ES-I3 (cell line): ENCODE results near the gene IRX5.

Experiments
- H3K36me3 ChIP-seq: 2 replicates; pipeline ENCODE4 v1.6.1; 2013; ENCODE audit warnings: mild to moderate bottlenecking, low read length, control low read depth, moderate library complexity; ENCODE audit not compliant: insufficient read depth
- H3K4me1 ChIP-seq: 2 replicates; pipeline ENCODE4 v1.6.1; 2013; ENCODE audit warnings: mild to moderate bottlenecking, control low read depth, low read length; ENCODE audit not compliant: insufficient read depth
- H3K9ac ChIP-seq: 2 replicates; pipeline ENCODE4 v1.6.1; 2013; ENCODE audit warnings: low read depth, mild to moderate bottlenecking, low read length, moderate library complexity
- H3K9me3 ChIP-seq: 2 replicates; pipeline ENCODE4 v1.6.1; 2013; ENCODE audit warnings: mild to moderate bottlenecking, low read length, moderate library complexity; ENCODE audit not compliant: control insufficient read depth, insufficient read depth

Gene IRX5

DNA sequence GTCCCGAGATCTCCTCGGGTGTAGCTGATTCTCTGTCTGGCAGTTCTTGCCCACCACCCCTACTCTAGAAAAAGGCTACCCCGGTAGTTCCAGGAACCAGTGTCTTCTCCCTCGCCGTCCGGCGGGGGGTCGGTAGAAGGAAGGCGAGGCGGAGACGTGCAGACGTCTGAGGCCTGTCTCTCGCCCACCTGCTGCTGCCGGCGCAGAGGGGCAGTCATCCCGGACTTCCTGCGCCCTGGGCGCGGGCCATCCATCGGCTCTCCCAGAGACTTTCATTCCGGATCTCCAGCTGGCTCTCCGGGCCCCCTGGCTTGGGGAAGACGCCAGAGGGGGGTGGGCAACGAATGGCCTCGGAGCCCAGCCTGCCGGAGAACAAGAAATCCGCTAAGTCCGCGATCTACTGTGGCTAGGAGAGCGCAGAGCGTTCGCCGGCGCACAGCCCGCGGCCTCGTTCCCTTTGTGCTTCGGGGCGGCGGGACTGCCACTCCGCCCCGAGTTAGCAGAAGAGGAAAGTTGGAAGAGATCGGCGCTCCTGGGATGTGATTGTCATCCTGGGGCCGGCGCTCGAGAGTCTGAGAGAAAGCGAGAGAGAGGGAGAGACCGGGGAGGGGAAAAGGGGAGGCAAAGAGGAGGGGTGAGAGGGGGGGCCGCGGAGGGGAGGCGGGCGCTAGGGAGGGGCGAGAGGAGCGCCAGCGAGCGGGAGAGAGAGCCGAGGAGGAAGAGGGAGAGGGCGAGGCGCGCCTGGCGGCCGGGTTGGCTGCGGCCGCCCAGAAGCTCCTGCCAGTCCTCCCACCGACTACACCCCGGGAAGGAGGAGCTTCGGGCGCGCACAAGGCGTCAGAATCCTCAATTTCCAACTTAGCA lies at the start of gene IRX5:
Gene IRX5 (plus strand): TSS at position 861 of the 864 bp plus-strand sequence. CDS start 334 bp downstream, outside the sequence.
- Histone ChIP-seq H3K36me3 (no peaks in the 10 kb centered on the region), H3K4me1 (no peaks in the 10 kb centered on the region; the same call in none of the 2 replicates), H3K9ac (peak within 1 kb of the TSS; percentile 80), H3K9me3 (no peaks in the 10 kb centered on the region)

DNA sequence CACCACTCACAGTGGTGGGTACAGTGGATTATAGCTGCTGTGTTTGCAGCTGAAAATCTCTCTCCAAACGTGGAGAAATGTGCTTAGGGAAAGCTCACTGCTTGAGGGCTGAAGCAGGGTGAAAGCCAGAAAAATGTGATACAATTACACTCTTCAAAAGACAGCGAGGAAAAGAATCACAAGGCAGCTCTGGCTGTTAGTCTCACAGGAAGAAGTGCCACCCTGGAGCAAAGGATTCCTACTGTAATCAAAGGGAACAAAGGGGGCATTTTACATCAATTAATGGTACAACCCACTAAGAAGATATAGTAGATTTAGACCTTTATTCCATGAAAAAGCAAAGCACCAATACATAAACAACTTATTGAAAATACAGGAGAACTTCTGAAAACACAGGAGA lies 48.1 kb upstream of the IRX5 start:
- Histone ChIP-seq H3K36me3 (no peaks in the 10 kb centered on the region), H3K4me1 (no peaks in the 10 kb centered on the region), H3K9me3 (no peaks in the 10 kb centered on the region; the same call in 1 of the 2 replicates), H3K9ac (no peak overlapping the region)

DNA sequence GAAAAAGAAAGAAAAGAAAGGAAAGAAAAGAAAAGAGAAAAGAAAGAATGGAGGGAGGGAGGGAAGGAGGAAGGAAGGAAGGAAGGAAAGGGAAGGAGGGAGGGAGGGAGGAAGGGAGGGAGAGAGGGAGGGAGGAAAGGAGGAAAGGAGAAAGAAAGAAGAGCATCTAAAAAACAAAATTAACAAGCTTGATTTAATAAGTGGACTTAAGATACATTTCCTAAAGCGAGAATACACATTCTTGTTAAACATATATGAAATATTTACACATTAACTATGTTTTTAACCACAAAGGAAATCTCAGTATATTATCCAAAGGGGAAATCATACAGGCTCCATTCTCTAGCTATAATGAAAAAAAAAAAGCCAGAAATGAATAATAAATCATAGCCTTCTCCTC lies 47.3 kb upstream of the IRX5 start:
- H3K9ac ChIP-seq = no peak overlapping the region
- no peaks in the 10 kb centered on the region; the same call in 1 of the 2 replicates for H3K9me3 ChIP-seq
- no peaks in the 10 kb centered on the region for H3K4me1 ChIP-seq
- no peaks in the 10 kb centered on the region for H3K36me3 ChIP-seq

DNA sequence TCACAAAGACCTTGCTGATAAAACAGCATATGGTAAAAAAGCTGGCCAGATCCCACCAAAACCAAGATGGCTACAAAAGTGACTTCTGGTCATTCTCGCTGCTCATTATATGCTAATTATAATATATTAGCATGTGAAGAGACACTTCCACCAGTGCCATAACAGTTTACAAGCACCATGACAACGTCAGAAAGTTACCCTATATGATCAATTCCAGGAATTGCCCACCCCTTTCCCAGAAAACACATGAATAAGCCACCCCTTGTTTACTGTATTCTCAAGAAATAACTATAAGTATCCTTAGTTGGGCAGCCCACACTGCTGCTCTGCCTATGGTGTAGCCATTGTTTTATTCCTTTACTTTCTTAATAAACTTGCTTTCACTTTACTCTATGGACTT lies 44.6 kb upstream of the IRX5 start:
- Histone ChIP-seq H3K9ac (no peak overlapping the region), H3K36me3 (no peaks in the 10 kb centered on the region), H3K4me1 (no peaks in the 10 kb centered on the region), H3K9me3 (no peaks in the 10 kb centered on the region; the same call in 1 of the 2 replicates)

DNA sequence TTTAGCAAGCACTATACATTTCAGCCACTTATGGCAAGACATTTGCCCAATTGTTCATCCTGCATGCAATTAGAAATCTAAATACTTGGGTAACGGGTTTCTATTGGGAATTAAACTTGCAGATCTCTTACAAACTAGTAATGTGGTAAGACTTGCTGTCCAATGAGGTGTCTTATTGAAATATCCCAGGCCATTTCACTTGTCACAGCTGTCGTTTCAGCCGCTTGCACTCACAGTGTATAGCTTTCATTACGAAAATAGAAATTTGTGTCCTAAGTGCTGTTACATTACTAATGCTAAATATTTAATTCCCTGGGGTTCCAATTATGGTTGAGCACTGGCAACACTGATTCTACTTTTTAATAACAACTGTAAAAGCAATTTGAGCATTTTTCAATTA lies 40.3 kb upstream of the IRX5 start:
- Histone ChIP-seq H3K4me1 (no peaks in the 10 kb centered on the region), H3K36me3 (no peaks in the 10 kb centered on the region), H3K9ac (no peak overlapping the region), H3K9me3 (no peaks in the 10 kb centered on the region)

DNA sequence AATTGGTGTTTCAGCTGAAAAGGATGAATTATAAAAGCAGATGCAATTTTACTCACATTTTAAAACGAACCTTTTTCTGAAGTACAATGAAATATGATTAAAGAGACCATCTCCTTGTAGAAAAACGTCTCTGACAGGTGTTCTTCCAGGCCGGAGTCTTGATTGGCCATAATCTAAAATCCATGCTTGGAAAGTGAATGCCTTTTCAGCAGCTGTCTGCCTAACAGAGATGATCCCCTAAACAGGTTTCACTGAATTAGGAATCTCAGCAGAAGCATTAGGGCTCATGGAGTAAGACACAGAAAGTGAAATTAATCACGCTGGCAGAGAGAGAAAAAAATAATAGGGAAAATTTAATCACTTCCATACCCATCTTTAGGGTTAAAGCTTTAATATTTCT lies 39.3 kb upstream of the IRX5 start:
- H3K4me1 ChIP-seq = no peaks in the 10 kb centered on the region
- H3K9me3 ChIP-seq = no peaks in the 10 kb centered on the region
- no peaks in the 10 kb centered on the region for H3K36me3 ChIP-seq
- H3K9ac ChIP-seq = no peak overlapping the region

DNA sequence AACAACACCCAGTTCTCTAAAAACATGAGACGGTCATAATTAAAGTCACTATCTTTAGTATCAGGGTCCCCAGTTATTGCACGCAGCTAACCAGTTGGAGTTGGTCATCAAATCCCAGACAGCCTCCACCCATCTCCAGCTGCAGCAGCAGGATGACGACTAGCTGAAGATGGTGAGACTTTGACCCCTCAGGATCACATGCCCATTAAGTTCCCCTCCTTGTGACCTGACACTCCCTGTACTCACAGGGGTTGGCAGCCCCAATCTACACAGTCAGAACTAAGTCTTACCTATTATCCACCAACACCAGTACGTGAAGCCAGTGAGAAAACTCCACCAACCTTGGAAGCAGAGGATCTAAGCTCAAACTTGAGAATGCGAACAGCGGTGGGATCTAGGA lies 37.7 kb upstream of the IRX5 start:
- Histone ChIP-seq H3K9me3 (no peaks in the 10 kb centered on the region), H3K9ac (no peak overlapping the region), H3K4me1 (no peaks in the 10 kb centered on the region), H3K36me3 (no peaks in the 10 kb centered on the region)

DNA sequence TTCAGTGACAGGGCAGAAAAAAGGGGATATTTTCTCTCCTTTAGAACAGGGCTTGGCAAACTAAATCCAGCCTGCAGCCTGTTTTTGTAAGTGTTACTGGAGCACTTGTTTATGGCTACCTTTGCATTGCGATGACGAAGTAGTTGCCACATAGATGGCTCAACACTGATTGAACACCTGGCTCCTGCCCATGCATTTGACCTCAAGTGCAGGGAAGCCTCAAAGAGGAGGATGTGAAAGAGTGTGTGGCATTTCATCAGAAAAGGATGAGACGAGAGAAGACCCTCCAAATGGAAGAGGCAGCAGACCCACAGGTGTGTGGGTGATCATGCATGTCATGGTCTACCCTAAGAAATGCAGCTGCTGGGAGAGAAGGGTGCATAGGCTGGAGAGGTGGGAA lies 32.7 kb upstream of the IRX5 start:
- Histone ChIP-seq H3K9ac (no peak overlapping the region), H3K9me3 (no peaks in the 10 kb centered on the region), H3K4me1 (no peaks in the 10 kb centered on the region), H3K36me3 (no peaks in the 10 kb centered on the region)

DNA sequence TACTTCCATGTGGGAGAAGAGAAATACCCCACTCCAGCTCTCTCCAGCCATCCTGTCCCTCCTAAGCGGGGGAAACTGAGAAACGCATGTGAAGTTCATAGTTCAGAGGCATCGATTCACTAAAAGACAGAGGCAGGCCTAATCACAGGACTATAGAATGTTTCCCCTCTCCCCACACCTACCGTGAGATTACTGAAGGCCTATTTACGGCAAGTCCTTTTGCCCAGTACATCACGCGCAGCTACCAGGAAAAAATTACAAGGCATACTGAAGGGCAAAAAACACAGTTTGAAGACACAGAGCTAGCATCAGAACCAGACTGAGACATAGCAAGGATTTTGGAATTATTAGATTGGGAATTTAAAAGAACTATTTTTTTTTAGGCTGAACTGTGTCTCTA lies 29.1 kb upstream of the IRX5 start:
- no peaks in the 10 kb centered on the region for H3K9me3 ChIP-seq
- no peaks in the 10 kb centered on the region for H3K36me3 ChIP-seq
- H3K9ac ChIP-seq = no peak overlapping the region
- no peaks in the 10 kb centered on the region for H3K4me1 ChIP-seq

DNA sequence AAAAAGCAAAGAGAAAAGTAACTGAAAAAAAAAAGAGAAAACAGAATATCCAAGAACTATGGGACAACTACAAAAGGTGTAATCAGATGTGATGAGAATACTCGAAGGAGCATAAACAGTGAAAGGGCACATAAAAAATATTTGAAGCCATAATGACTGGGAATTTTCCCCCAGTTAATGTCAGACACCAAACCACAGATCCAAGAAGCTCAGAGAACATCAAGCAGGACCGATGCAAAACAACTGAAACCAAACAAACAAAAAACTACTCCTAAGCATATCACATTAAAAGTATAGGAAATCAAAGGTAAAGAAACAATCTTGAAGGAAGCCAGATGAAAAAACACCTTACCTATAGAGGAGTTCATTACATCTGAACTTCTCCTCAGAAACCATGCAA lies 27.6 kb upstream of the IRX5 start:
- Histone ChIP-seq H3K9ac (no peak overlapping the region), H3K36me3 (no peaks in the 10 kb centered on the region), H3K4me1 (no peaks in the 10 kb centered on the region), H3K9me3 (no peaks in the 10 kb centered on the region)

DNA sequence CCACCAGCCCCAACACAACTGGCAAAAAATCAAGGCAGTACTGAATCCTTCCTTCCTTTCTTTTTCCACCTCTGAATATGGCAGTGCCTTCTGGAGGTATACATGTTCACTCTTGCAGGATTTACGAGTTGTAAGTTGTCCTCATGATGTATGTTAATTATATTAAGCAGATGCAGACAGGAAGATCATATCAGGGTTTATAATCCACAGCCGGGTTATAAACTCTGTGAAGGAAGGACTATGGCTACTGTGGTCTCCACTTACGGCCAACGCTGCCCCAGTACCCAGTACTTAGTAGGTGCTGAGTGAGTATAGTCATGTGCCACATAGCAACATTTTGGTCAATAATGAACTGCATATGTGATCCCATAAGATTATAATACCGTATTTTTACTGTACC lies 19.6 kb upstream of the IRX5 start:
- H3K9me3 ChIP-seq = no peaks in the 10 kb centered on the region
- H3K9ac ChIP-seq = no peak overlapping the region
- no peaks in the 10 kb centered on the region for H3K36me3 ChIP-seq
- no peaks in the 10 kb centered on the region for H3K4me1 ChIP-seq

DNA sequence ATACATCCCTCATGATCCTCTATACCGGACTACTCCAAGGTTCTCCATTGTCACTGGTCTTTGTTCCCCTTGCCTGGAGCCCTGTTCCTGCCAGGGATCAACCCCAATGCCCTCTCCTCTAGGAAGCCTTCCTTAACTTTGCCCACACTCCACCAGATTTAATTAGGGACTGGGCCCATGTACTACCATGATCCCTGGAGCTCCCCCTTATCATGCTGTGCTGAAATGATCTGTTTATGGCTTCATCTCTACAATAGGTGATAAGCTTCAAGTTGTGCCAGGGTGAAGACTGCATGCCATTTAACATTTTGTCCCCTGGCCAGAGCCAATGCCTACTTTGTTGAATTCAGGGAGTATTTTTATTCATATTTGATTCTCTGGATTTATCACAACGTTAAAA lies 17.9 kb upstream of the IRX5 start:
- Histone ChIP-seq H3K4me1 (no peaks in the 10 kb centered on the region), H3K36me3 (no peaks in the 10 kb centered on the region), H3K9ac (no peak overlapping the region), H3K9me3 (no peaks in the 10 kb centered on the region)

DNA sequence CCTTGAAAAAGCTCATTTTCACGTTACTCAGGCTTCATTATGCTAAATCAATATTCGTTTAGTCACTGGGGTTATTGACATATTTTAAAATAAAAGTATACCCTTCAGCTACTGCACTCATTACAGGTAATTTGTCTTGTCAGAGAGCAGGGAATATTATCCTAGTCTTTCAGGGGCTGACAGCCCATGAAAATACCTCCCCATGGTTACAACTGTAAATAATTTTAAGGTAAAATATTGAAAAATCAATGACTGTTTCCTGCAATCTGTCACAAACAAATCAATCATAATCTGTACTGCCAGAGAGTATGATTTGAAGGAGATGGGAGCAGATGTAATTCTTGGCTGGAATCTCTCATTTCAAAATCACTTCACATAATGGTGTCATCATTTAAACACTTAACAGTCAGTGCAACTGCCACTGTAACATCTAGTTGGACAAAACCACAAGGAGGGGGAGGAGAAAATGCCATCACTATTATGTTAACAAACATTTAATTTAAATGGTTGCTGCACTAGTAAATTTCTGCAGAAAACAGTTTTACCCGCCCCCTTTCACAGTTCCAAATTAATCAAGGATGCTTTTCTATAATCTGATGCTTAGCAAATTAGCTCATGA lies 9.3 kb upstream of the IRX5 start:
- no peaks in the 10 kb centered on the region for H3K4me1 ChIP-seq
- no peak overlapping the region for H3K9ac ChIP-seq
- no peaks in the 10 kb centered on the region for H3K9me3 ChIP-seq
- no peaks in the 10 kb centered on the region for H3K36me3 ChIP-seq

DNA sequence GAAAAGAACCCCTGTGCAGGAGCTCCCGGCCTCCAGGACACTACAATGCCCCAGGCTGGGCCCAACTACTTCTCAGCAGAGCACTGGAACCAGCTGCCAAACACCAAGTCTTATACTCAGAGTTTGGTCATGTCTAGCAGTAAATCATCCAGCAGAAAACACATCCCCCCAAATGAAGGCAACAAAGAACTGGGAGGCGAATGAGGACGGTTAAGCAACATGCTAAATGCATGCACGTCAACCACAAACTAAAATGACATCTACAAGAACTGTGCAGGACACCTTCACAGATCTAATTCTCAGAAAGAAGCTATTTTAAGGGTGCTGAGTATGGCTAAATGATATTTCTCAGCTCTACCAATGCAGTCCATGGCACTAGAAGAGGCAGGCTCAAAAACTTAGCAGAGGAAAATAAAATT lies 7.6 kb upstream of the IRX5 start:
- Histone ChIP-seq H3K9me3 (no peaks in the 10 kb centered on the region), H3K4me1 (no peaks in the 10 kb centered on the region; the same call in 1 of the 2 replicates), H3K36me3 (no peaks in the 10 kb centered on the region), H3K9ac (no peak overlapping the region)

DNA sequence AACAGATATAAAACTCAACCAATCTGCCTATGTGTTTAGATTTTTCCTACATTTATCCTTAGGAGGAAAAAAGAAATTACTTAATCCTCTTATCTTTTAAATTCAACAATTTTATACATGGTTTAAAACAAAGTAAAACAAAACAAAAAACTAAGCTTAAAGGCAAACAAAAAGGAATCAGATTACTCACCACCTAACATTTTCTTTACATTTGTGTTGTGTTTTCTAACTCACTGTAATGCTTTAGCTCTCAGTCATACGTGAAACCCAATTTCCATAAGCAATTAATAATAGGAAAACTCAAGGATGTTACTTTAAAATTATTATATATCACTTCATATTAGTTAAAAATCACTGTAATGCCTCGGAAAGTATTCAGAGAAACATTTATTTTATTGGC lies 6.7 kb upstream of the IRX5 start:
- Histone ChIP-seq H3K36me3 (no peaks in the 10 kb centered on the region), H3K4me1 (no peaks in the 10 kb centered on the region; the same call in 1 of the 2 replicates), H3K9me3 (no peaks in the 10 kb centered on the region), H3K9ac (no peak overlapping the region)
